Measurements from ENCODE around the gene HIPK3. TPM values are rescaled to one million over a fixed set of nuclear protein-coding genes. Genes with fewer than 3 reads are reported as not detected.

The HIPK3 gene
- total RNA-seq, 1 donor from 2014 or later, result 33.1 TPM

- Histone ChIP-seq H3K4me2 (no peak overlapping the region), H3K9me3 (ENCODE audit: low read depth) (peaks cover 10% of the 10 kb centered on the region), H3K4me3 (no peak overlapping the region), H3K36me3 (peaks cover 1% of the 10 kb centered on the region), H3K27ac (no peak overlapping the region), H3K27me3 (no peaks in the 10 kb centered on the region), H3K79me2 (ENCODE audit: low read depth) (no peaks in the 10 kb centered on the region), H3K9ac (no peak overlapping the region), H4K20me1 (ENCODE audit: low read depth) (no peaks in the 10 kb centered on the region), H3K4me1 (no peaks in the 10 kb centered on the region), H2AFZ (replicated peaks) (no peak overlapping the region), H3F3A (ENCODE audit: low read depth) (no peaks in the 10 kb centered on the region)
- TF ChIP-seq CTCF (IDR thresholded peaks at IDR 0.05) (no peak), EZH2 (IDR thresholded peaks at IDR 0.05) (no peak)
- Mint-ChIP-seq H3K4me3 (no peak overlapping the region), H3K27me3 (ENCODE audit: insufficient read depth, low read depth) (peaks cover 2% of the 10 kb centered on the region), H3K4me1 (no peaks in the 10 kb centered on the region), H3K9me3 (peaks cover 13% of the 10 kb centered on the region), H3K36me3 (no peaks in the 10 kb centered on the region), H3K27ac (no peak overlapping the region)
- DNase-seq (ENCODE audit: low spot score), result no peak
These were observed 132.5 kb downstream of the HIPK3 start for GRCh38 chr11:33389635-33390034.

GRCh38 chr11:33390944-33391892, 134.0 kb downstream of the HIPK3 start:
- no peak overlapping the region for H3K27ac ChIP-seq
- H3K27me3 ChIP-seq, result no peaks in the 10 kb centered on the region
- Mint-ChIP-seq H3K4me3 (no peak overlapping the region), H3K4me1 (no peaks in the 10 kb centered on the region), H3K27ac (no peak overlapping the region), H3K9me3 (peaks cover 4% of the 10 kb centered on the region), H3K27me3 (ENCODE audit: insufficient read depth, low read depth) (peaks cover 2% of the 10 kb centered on the region), H3K36me3 (no peaks in the 10 kb centered on the region)
- no peak for DNase-seq (ENCODE audit: low spot score)
- H3K4me3 ChIP-seq, result no peak overlapping the region
- no peak overlapping the region for H3K9ac ChIP-seq
- no peak for TF ChIP-seq CTCF (IDR thresholded peaks at IDR 0.05)
- H3F3A ChIP-seq (ENCODE audit: low read depth), result no peaks in the 10 kb centered on the region
- H3K9me3 ChIP-seq (ENCODE audit: low read depth), result no peaks in the 10 kb centered on the region
- H3K4me1 ChIP-seq, result no peaks in the 10 kb centered on the region
- no peak overlapping the region for H3K4me2 ChIP-seq
- H4K20me1 ChIP-seq (ENCODE audit: low read depth), result no peaks in the 10 kb centered on the region
- H2AFZ ChIP-seq (replicated peaks), result no peak overlapping the region
- no peaks in the 10 kb centered on the region for H3K36me3 ChIP-seq
- no peaks in the 10 kb centered on the region for H3K79me2 ChIP-seq (ENCODE audit: low read depth)

GRCh38 chr11:33391893-33392251, 134.7 kb downstream of the HIPK3 start:
- TF ChIP-seq EZH2 (IDR thresholded peaks at IDR 0.05), result no peak
- no peak for TF ChIP-seq CTCF (IDR thresholded peaks at IDR 0.05)
- TF ChIP-seq EZH2phosphoT487 (IDR thresholded peaks at IDR 0.05), result no peak
- H3F3A ChIP-seq (ENCODE audit: low read depth), result no peaks in the 10 kb centered on the region
- H3K9me3 Mint-ChIP-seq, result peaks cover 2% of the 10 kb centered on the region
- no peaks in the 10 kb centered on the region for H4K20me1 ChIP-seq (ENCODE audit: low read depth)
- no peak overlapping the region for H3K9ac ChIP-seq
- H3K4me1 Mint-ChIP-seq, result no peaks in the 10 kb centered on the region
- H3K36me3 ChIP-seq, result no peaks in the 10 kb centered on the region
- no peaks in the 10 kb centered on the region for H3K9me3 ChIP-seq (ENCODE audit: low read depth)
- no peak for DNase-seq (ENCODE audit: low spot score)
- no peaks in the 10 kb centered on the region for H3K79me2 ChIP-seq (ENCODE audit: low read depth)
- no peak overlapping the region for H2AFZ ChIP-seq (replicated peaks)
- no peaks in the 10 kb centered on the region for H3K27me3 ChIP-seq
- H3K4me3 Mint-ChIP-seq, result no peak overlapping the region
- no peak overlapping the region for H3K27ac Mint-ChIP-seq
- peaks cover 2% of the 10 kb centered on the region for H3K27me3 Mint-ChIP-seq (ENCODE audit: insufficient read depth, low read depth)
- H3K4me1 ChIP-seq, result no peaks in the 10 kb centered on the region
- H3K36me3 Mint-ChIP-seq, result no peaks in the 10 kb centered on the region
- H3K4me3 ChIP-seq, result no peak overlapping the region
- no peak overlapping the region for H3K27ac ChIP-seq
- no peak overlapping the region for H3K4me2 ChIP-seq
